IMR-90 (cell line): ENCODE data around the gene PCDHGA12. TPM values are rescaled to one million over a fixed set of nuclear protein-coding genes. Genes with fewer than 3 reads are reported as not detected.

Experiments used
- ATAC-seq: fragments of 200-7000 bp; cut with Tn5 transposase; 2 replicates; pipeline ENCODE4 v1.9.1; 2020; ENCODE audit warnings: low read depth, mild to moderate bottlenecking, moderate library complexity
- BruUV-seq: library from RNA; stranded (reverse); fragments of 400-500 nt; replicated peaks from 2 replicates; lab custom pipeline; 2021; lab: Mats Ljungman, UMichigan
- CTCF ChIA-PET: fragments of 300-600 bp; formaldehyde crosslinking; extraction: SDS; loops from one replicate; lab custom pipeline; 2021; ENCODE audit warnings: antibody characterized with exemption; lab: Yijun Ruan, JAX
- POLR2A ChIA-PET: fragments of 300-600 bp; sonication (Branson Sonifier 250); formaldehyde crosslinking; loops from one replicate; lab custom pipeline; 2022; ENCODE audit warnings: antibody characterized with exemption; ENCODE audit not compliant: unreplicated experiment; lab: Charles Lee
- DNase-seq: peaks from one replicate; pipeline ENCODE4 v3.0.0; 2013
- H2AFZ ChIP-seq: replicated peaks from 2 replicates; pipeline ENCODE3; 2013; ENCODE audit warnings: low read length, mild to moderate bottlenecking; ENCODE audit not compliant: poor library complexity
- H2AK5ac ChIP-seq: 2 replicates; pipeline ENCODE4 v1.6.1; 2013; ENCODE audit warnings: low read depth, low read length, inconsistent platforms
- H2AK9ac ChIP-seq: replicated peaks from 2 replicates; pipeline ENCODE3; 2013; ENCODE audit warnings: mild to moderate bottlenecking, low read depth, low read length, moderate library complexity; ENCODE audit not compliant: poor library complexity
- H2BK120ac ChIP-seq: 2 replicates; pipeline ENCODE4 v1.6.1; 2013; ENCODE audit warnings: low read depth, low read length, inconsistent platforms
- H2BK15ac ChIP-seq: 3 replicates; pipeline ENCODE4 v1.6.1; 2013; ENCODE audit warnings: low read depth, low read length, inconsistent platforms
- H2BK20ac ChIP-seq: 2 replicates; pipeline ENCODE4 v1.6.1; 2013; ENCODE audit warnings: low read depth, mild to moderate bottlenecking, inconsistent platforms, low read length, moderate library complexity
- H2BK5ac ChIP-seq: 2 replicates; pipeline ENCODE4 v1.6.1; 2013; ENCODE audit warnings: mild to moderate bottlenecking, low read depth, low read length, inconsistent platforms; ENCODE audit not compliant: poor library complexity, severe bottlenecking
- H3K14ac ChIP-seq: replicated peaks from 2 replicates; pipeline ENCODE4 v1.6.1; 2013; ENCODE audit warnings: low read depth, low read length, inconsistent platforms
- H3K18ac ChIP-seq: 2 replicates; pipeline ENCODE4 v1.6.1; 2013; ENCODE audit warnings: low read depth, low read length, control low read depth
- H3K23ac ChIP-seq: 2 replicates; pipeline ENCODE4 v1.6.1; 2013; ENCODE audit warnings: low read depth, low read length, inconsistent platforms
- H3K27ac ChIP-seq: 2 replicates; pipeline ENCODE4 v1.5.1; 2013; ENCODE audit warnings: mild to moderate bottlenecking, control low read depth, low read length; ENCODE audit not compliant: insufficient read depth
- H3K27me3 ChIP-seq: 2 replicates; pipeline ENCODE4 v1.6.1; 2013; ENCODE audit warnings: low read length; ENCODE audit not compliant: control insufficient read depth, insufficient read depth
- H3K36me3 ChIP-seq: 2 replicates; pipeline ENCODE4 v1.6.1; 2013; ENCODE audit warnings: low read length, mixed read lengths; ENCODE audit not compliant: control insufficient read depth, insufficient read depth
- H3K4ac ChIP-seq: 2 replicates; pipeline ENCODE4 v1.6.1; 2013; ENCODE audit warnings: low read depth, low read length, inconsistent platforms
- H3K4me1 ChIP-seq: 2 replicates; pipeline ENCODE4 v1.6.1; 2013; ENCODE audit warnings: low read length, mixed read lengths; ENCODE audit not compliant: control insufficient read depth, insufficient read depth
- H3K4me2 ChIP-seq: 2 replicates; pipeline ENCODE4 v1.6.1; 2013; ENCODE audit warnings: low read depth, mild to moderate bottlenecking, control low read depth, low read length, moderate library complexity
- H3K4me3 ChIP-seq: 2 replicates; pipeline ENCODE4 v1.5.1; 2013; ENCODE audit warnings: low read depth, mild to moderate bottlenecking, control low read depth, low read length, moderate library complexity; ENCODE audit not compliant: insufficient read depth
- H3K56ac ChIP-seq: 2 replicates; pipeline ENCODE4 v1.6.1; 2013; ENCODE audit warnings: low read length, inconsistent platforms; ENCODE audit not compliant: insufficient read depth; ENCODE audit errors: extremely low read depth
- H3K79me1 ChIP-seq, 2 experiments: 2 replicates each; pipeline ENCODE4 v1.6.1; 2013; ENCODE audit warnings: low read length in 2 of 2, inconsistent platforms in 1 of 2, low read depth in 1 of 2
- H3K9ac ChIP-seq: 2 replicates; pipeline ENCODE4 v1.6.1; 2013; ENCODE audit warnings: low read depth, low read length, control low read depth
- H3K9me1 ChIP-seq: 2 replicates; pipeline ENCODE4 v1.6.1; 2013; ENCODE audit warnings: low read length, inconsistent platforms; ENCODE audit not compliant: insufficient read depth
- H3K9me3 ChIP-seq: 2 replicates; pipeline ENCODE4 v1.6.1; 2013; ENCODE audit warnings: low read length; ENCODE audit not compliant: control insufficient read depth, insufficient read depth
- H4K20me1 ChIP-seq: 2 replicates; pipeline ENCODE4 v1.6.1; 2013; ENCODE audit warnings: low read length, inconsistent platforms; ENCODE audit not compliant: insufficient read depth
- H4K5ac ChIP-seq: 2 replicates; pipeline ENCODE4 v1.6.1; 2013; ENCODE audit warnings: mild to moderate bottlenecking, low read depth, low read length, control low read depth
- H4K8ac ChIP-seq, 2 experiments: 2 replicates each; pipeline ENCODE4 v1.6.1; 2013; ENCODE audit warnings: low read depth in 2 of 2, low read length in 2 of 2, control low read depth in 1 of 2, inconsistent platforms in 1 of 2
- H4K91ac ChIP-seq: 2 replicates; pipeline ENCODE4 v1.6.1; 2013; ENCODE audit warnings: low read depth, low read length, inconsistent platforms; ENCODE audit not compliant: insufficient read depth
- CEBPB ChIP-seq: IDR thresholded peaks from 2 replicates; pipeline ENCODE4 v1.6.1; 2012; ENCODE audit warnings: low read depth, low read length, improper control_type of control experiment
- ELK1 ChIP-seq: fragments of 150-350 bp; IDR thresholded peaks from 2 replicates; pipeline ENCODE4 v1.6.1; 2016; ENCODE audit warnings: low read depth, mild to moderate bottlenecking, low read length, moderate library complexity, borderline replicate concordance
- MAZ ChIP-seq: IDR thresholded peaks from 2 replicates; pipeline ENCODE4 v1.6.1; 2012; ENCODE audit warnings: low read depth, mild to moderate bottlenecking, low read length, improper control_type of control experiment, moderate library complexity, borderline replicate concordance
- MXI1 ChIP-seq: IDR thresholded peaks from 2 replicates; pipeline ENCODE4 v1.6.1; 2012; ENCODE audit warnings: low read depth, mild to moderate bottlenecking, low read length, moderate library complexity, borderline replicate concordance
- POLR2A ChIP-seq: IDR thresholded peaks from 2 replicates; pipeline ENCODE4 v1.6.1; 2012; ENCODE audit warnings: mild to moderate bottlenecking, low read depth, low read length
- RCOR1 ChIP-seq: IDR thresholded peaks from 2 replicates; pipeline ENCODE4 v1.6.1; 2012; ENCODE audit warnings: mild to moderate bottlenecking, low read length, improper control_type of control experiment; ENCODE audit not compliant: insufficient replicate concordance
- RFX5 ChIP-seq: IDR thresholded peaks from 2 replicates; pipeline ENCODE4 v1.8.0; 2012; ENCODE audit warnings: low read depth, mild to moderate bottlenecking, low read length, moderate library complexity
- SMC3 ChIP-seq: fragments of 150-350 bp; IDR thresholded peaks from 2 replicates; pipeline ENCODE4 v1.6.1; 2016; ENCODE audit warnings: low read depth, mild to moderate bottlenecking, antibody characterized with exemption, low read length, moderate library complexity
- WGBS, 2 experiments: methylation state at CpG; one replicate each; pipeline versions ENCODE4 v1.1.5 to v1.1.7; 2013; ENCODE audit warnings: missing lambda C conversion rate in 2 of 2; ENCODE audit not compliant: insufficient read length in 1 of 2; ENCODE audit errors: extremely low coverage in 2 of 2; 5-methylcytosine and 5-hydroxymethylcytosine counted together
- dilution Hi-C: fragments of 300-500 bp; cut with HindIII; formaldehyde crosslinking; loops from one replicate; pipeline ENCODE4 v1.14.3; 2018; ENCODE audit warnings: low sequenced_read_pairs; ENCODE audit not compliant: unreplicated experiment
- in situ Hi-C: fragments of 300-500 bp; cut with MboI; formaldehyde crosslinking; loops from 3 replicates; pipeline ENCODE4 v1.14.3; 2019; ENCODE audit warnings: low sequenced_read_pairs, inconsistent platforms, mixed read lengths
- intact Hi-C: fragments of 100-400 bp; cut with micrococcal nuclease; formaldehyde crosslinking; loops from 2 replicates; pipeline ENCODE4 v1.10.0; 2022
- polyA plus RNA-seq, 3 experiments: library from polyadenylated mRNA; depleted of rRNA; stranded (reverse); fragments of >200 nt; gene quantifications; 2 replicates each; pipeline ENCODE4 v1.2.3, GENCODE V29; 2012; ENCODE audit warnings: low replicate concordance in 1 of 3
- total RNA-seq: library from RNA; depleted of rRNA; stranded (reverse); fragments of >200 nt; gene quantifications from 2 replicates; pipeline ENCODE4 v1.2.3, GENCODE V29; 2012

Gene PCDHGA12
- total and polyA plus RNA-seq, 2 of the 4 experiments (the other 2 are of a cell fraction): 7.9 to 8.8 TPM

GRCh38 chr5:141422742-141423291, 7.5 kb upstream of the PCDHGA12 start:
- in situ Hi-C loops (no loop called here), dilution Hi-C loops (no loop called here), intact Hi-C loops (no loop called here)
- Histone ChIP-seq H3K18ac (no peak overlapping the region), H3K27ac (no peak overlapping the region), H2AK5ac (no peak overlapping the region), H3K27me3 (no peaks in the 10 kb centered on the region), H3K56ac (no peak overlapping the region), H2AK9ac (no peak overlapping the region), H3K4ac (no peak overlapping the region), H4K20me1 (no peaks in the 10 kb centered on the region), H2BK20ac (no peak overlapping the region), H3K4me3 (no peak overlapping the region), H3K9me1 (no peaks in the 10 kb centered on the region), H3K9ac (no peak overlapping the region), H4K8ac (no peak overlapping the region), H4K5ac (no peak overlapping the region), H3K79me1 (peaks cover 20 to 26% of the 10 kb centered on the region in 2 experiments; a peak in 3 of 4 replicates), H2BK15ac (no peak overlapping the region), H2AFZ (no peak overlapping the region), H3K4me1 (no peaks in the 10 kb centered on the region), H2BK5ac (no peak overlapping the region), H3K36me3 (peaks cover 39% of the 10 kb centered on the region), H3K4me2 (no peak overlapping the region), H3K23ac (no peak overlapping the region), H3K14ac (no peak overlapping the region), H4K91ac (no peak overlapping the region), H3K9me3 (peaks cover 62% of the 10 kb centered on the region), H2BK120ac (no peak overlapping the region)
- no TSS peak for BruUV-seq
- ATAC-seq (no peak), DNase-seq (no peak)
- ChIA-PET POLR2A (no interaction called here), CTCF (interaction anchor here (1.0 kb wide), 1 partner anchor 16 kb away, joined by 3 read pairs; no protein-coding TSS in a partner anchor)
- TF ChIP-seq RCOR1 (no peak), CEBPB (no peak), MXI1 (0 out of 2 replicates have a peak, but pooled peaks have one; percentile 36), RFX5 (no peak), ELK1 (no peak), SMC3 (no peak), POLR2A (no peak), MAZ (no peak)
- 38% methylated on average over 22 of the region's 42 CpGs; no CpG with 5 or more reads in 1 of the 2 experiments for WGBS, 2 experiments
